Transverse colon (tissue), 4 donors: ENCODE results near the gene HDDC2. TPM values are rescaled to one million over a fixed set of nuclear protein-coding genes. Genes with fewer than 3 reads are reported as not detected.

Source experiments
- DNase-seq: peaks from one replicate; pipeline ENCODE4 v3.0.0-alpha.2; 2019
- H3K27ac ChIP-seq, 4 donors: fragments of 200-600 bp; sonication (generic); 2 replicates each; pipeline ENCODE4 v1.5.1; 2016 to 2018; ENCODE audit warnings: inconsistent platforms in 4 of 4
- H3K27me3 ChIP-seq: fragments of 200-600 bp; sonication (generic); 2 replicates; pipeline ENCODE4 v1.5.1; 2017; ENCODE audit warnings: inconsistent platforms
- H3K36me3 ChIP-seq, 4 donors: fragments of 200-600 bp; sonication (generic); 2 replicates each; pipeline ENCODE4 v1.5.1; 2017 to 2019; ENCODE audit warnings: inconsistent platforms in 4 of 4
- H3K4me1 ChIP-seq, 4 donors: fragments of 200-600 bp; sonication (generic); 2 replicates each; pipeline ENCODE4 v1.5.1; 2017 to 2020; ENCODE audit warnings: inconsistent platforms in 4 of 4
- H3K4me3 ChIP-seq, 4 donors: fragments of 200-600 bp; sonication (generic); 1 replicate in 1 of 4; 2 replicates in 3 of 4; pipeline versions ENCODE4 v1.5.1 to v1.6.1; 2017 to 2019; ENCODE audit warnings: inconsistent platforms in 4 of 4
- H3K9me3 ChIP-seq, 2 donors: fragments of 200-600 bp; sonication (generic); 2 replicates each; pipeline ENCODE4 v1.5.1; 2017 to 2019; ENCODE audit warnings: inconsistent platforms in 2 of 2
- CTCF ChIP-seq, 5 experiments: fragments of 200-600 bp in 3 of 5; fragments of 450-650 bp in 2 of 5; sonication (generic) in 3 of 5; IDR thresholded peaks; 1 replicate in 2 of 5; 2 replicates in 3 of 5; pipeline ENCODE4 v1.5.1; 2016 to 2017; ENCODE audit warnings: antibody characterized with exemption in 5 of 5, inconsistent platforms in 3 of 5, mild to moderate bottlenecking in 2 of 5, moderate library complexity in 1 of 5
- EP300 ChIP-seq: sonication (generic); formaldehyde crosslinking; IDR thresholded peaks from one replicate; pipeline ENCODE4 v1.6.1; 2017; ENCODE audit warnings: antibody characterized with exemption, low read depth
- POLR2A ChIP-seq: fragments of 450-650 bp; IDR thresholded peaks from one replicate; pipeline ENCODE4 v1.6.1; 2016; ENCODE audit warnings: antibody characterized with exemption, mild to moderate bottlenecking, moderate library complexity
- POLR2AphosphoS5 ChIP-seq, 3 donors: sonication (generic); formaldehyde crosslinking; IDR thresholded peaks; one replicate each; pipeline ENCODE4 v1.6.1; 2016; ENCODE audit warnings: antibody characterized with exemption in 3 of 3
- WGBS, 2 donors: methylation state at CpG; one replicate each; pipeline ENCODE4 v1.1.5; 2018; ENCODE audit warnings: low coverage in 1 of 2; 5-methylcytosine and 5-hydroxymethylcytosine counted together
- in situ Hi-C, 4 donors: fragments of 200-750 bp; cut with MboI; loops; one replicate each; pipeline versions ENCODE4 v1.15.0 to v1.15.1; 2017; ENCODE audit warnings: low sequenced_read_pairs in 3 of 4, low pct_ligation_motif_present in 1 of 4, low pct_unique_long_range_greater_than_20kb in 1 of 4
- intact Hi-C: fragments of 100-400 bp; cut with DNase I; formaldehyde crosslinking; loops from one replicate; pipeline ENCODE4 v1.15.1; 2023; ENCODE audit warnings: low total_unique reads
- total RNA-seq, 4 donors: library from RNA; depleted of rRNA; stranded (reverse); fragments of >200 nt; gene quantifications; one replicate each; pipeline ENCODE4 v1.1.0, GENCODE V29; 2016

The HDDC2 gene
- total RNA-seq, 4 donors from 2014 or later = 7.2 to 42.4 (median 25.7) TPM

DNA sequence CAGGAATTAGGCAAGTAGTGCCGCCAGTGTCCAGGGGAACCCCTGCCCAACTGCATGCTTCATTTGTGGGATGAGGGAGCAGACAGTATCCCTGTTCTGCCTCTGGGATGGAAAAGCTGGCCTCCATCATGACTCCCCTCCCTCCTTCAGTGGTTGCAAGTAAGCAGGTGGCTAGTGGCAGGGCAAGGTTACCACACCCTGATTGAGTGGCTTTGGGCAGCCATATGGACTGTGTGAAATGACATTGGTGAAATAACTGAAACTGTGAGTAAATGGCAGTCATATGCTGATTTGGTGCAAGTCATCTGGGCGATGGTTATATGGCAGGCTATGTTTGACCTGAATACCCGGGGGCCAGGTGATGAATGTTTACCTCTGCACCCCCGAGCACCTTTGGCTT lies 33.0 kb downstream of the HDDC2 start:
- in situ Hi-C loops (no loop called here), intact Hi-C loops (no loop called here)
- no peak overlapping the region for H3K4me3 ChIP-seq
- 64 to 89% methylated on average over 2 to 4 of the region's 4 CpGs for WGBS, 2 donors
- H3K4me1 ChIP-seq = no peaks in the 10 kb centered on the region
- TF ChIP-seq EP300 = no peak
- no peak overlapping the region for H3K27ac ChIP-seq
- H3K36me3 ChIP-seq = no peaks in the 10 kb centered on the region
- no peaks in the 10 kb centered on the region for H3K9me3 ChIP-seq
- H3K27me3 ChIP-seq = no peaks in the 10 kb centered on the region
- no peak for DNase-seq

DNA sequence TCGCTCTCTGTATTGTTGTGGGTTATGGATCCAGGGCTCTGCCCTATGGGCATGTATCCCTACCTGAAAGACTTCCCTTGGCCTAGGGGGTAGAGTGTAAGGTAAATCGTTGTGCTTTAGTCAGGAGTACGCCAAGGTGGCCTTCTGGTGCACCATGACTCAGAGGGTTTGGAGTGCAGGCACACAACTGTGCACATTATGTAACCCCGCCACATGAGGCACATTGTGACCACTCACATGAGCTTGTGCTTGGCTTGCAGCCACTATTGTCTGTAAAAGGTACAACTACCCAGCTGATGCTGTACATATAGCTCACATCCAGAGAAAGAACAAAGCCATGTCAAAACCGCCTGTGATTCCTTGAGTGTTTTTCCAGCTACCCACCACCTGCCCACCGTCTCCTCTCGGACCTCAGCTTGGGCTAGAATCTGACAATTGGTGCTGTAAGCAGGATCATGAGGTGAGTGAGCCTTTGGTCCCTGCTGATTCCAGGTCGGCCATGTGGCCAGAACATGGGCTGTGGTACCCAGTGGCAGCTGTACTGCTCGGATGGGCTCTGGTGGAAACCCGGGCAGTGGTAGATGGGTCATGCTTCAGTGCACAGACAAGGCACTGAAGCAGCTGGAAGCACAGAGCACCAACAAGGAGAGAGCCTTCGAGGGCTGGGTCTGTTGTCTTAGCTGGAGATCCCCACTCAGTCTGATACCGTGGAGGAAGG lies 33.8 kb downstream of the HDDC2 start:
- TF ChIP-seq CTCF (IDR thresholded peaks at IDR 0.05) = no peak
- TF ChIP-seq EP300 = no peak
- no peak for TF ChIP-seq POLR2A
- no peak for TF ChIP-seq POLR2AphosphoS5 (IDR thresholded peaks at IDR 0.05)
- no peaks in the 10 kb centered on the region for H3K27me3 ChIP-seq
- H3K36me3 ChIP-seq = no peaks in the 10 kb centered on the region
- intact Hi-C loops = no loop called here
- in situ Hi-C loops = no loop called here
- WGBS, 2 donors = 97% methylated on average over 11 of the region's 12 CpGs; no CpG with 5 or more reads in 1 of the 2 donors
- no peak overlapping the region for H3K4me3 ChIP-seq
- no peak overlapping the region for H3K27ac ChIP-seq
- DNase-seq = no peak
- no peaks in the 10 kb centered on the region for H3K4me1 ChIP-seq
- no peaks in the 10 kb centered on the region for H3K9me3 ChIP-seq

DNA sequence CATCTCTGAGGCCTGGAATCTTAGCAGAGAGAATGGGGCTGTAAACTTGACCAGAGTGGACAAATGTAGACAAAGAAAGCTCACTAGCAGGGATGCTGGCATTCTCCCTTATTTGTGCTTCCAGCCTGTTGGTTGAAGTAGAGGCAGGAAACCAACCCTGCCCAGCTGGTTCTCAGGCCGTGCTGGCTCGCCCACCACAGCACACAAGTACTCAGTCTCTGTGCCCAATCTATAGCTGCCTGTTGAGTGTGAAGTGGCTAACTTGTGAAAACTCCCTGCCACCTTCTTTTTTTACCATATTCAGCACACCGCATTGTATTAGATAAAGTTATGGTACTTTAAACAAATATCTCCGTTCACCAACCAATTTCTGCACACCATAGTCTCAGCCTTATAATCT lies 37.3 kb downstream of the HDDC2 start:
- H3K4me1 ChIP-seq = no peaks in the 10 kb centered on the region
- H3K9me3 ChIP-seq = no peaks in the 10 kb centered on the region
- in situ Hi-C loops = no loop called here
- H3K27ac ChIP-seq = no peak overlapping the region
- no peak for DNase-seq
- WGBS, 2 donors = 64 to 69% methylated on average over 2 to 4 of the region's 4 CpGs
- TF ChIP-seq EP300 = no peak
- no peak for TF ChIP-seq POLR2A
- TF ChIP-seq POLR2AphosphoS5 (IDR thresholded peaks at IDR 0.05) = no peak
- no peak for TF ChIP-seq CTCF (IDR thresholded peaks at IDR 0.05)
- H3K27me3 ChIP-seq = no peaks in the 10 kb centered on the region
- H3K4me3 ChIP-seq = no peak overlapping the region
- intact Hi-C loops = no loop called here
- no peaks in the 10 kb centered on the region for H3K36me3 ChIP-seq

DNA sequence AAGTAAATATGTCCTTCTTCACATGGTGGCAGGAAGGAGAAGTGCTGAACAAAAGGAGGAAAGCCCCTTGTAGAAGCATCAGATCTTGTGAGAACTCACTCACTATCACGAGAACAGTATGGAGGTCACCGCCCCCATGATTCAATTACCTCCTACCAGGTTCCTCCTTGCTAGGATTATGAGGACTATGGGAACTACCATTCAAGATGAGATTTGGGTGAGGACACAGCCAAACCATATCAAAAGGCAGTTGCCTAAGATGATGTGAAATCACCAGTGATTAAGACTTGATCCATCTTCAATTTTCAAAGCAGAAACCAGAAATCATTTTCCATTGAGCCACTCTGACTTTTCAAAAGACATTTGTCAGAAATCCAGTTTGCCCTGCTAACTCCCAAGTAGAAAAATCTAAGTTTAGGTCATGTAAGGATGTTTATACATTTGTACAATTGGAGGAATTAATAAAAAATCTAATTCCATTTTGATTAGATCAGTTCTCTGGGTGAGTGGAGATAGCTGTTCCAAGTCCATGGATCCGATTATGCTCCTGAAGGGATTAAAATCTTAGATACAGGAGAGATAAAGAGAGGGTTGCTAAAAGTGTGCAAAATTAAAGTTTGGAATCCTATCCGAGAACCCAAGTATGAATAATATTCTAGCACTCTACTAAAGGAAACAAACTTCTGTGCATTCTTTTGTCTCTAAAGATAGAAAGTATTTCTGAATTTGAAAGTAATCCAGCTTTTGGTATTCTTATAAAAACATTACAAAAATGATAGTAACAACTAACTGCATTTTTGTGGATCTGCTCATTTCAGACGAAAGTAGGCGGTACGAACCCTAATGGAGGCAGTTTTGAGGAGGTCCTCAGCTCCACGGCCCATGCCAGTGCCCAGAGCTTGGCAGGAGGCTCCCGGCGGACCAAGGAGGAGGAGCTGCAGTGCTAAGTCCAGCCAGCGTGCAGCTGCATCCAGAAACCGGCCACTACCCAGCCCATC lies 39.5 kb downstream of the HDDC2 start:
- Histone ChIP-seq H3K9me3 (no peaks in the 10 kb centered on the region), H3K27me3 (no peaks in the 10 kb centered on the region), H3K36me3 (no peaks in the 10 kb centered on the region), H3K27ac (no peak overlapping the region), H3K4me3 (no peak overlapping the region), H3K4me1 (no peaks in the 10 kb centered on the region)
- DNase-seq = no peak
- 71 to 83% methylated on average over 5 to 12 of the region's 12 CpGs for WGBS, 2 donors
- intact Hi-C loops = no loop called here
- TF ChIP-seq EP300 = no peak
- no peak for TF ChIP-seq POLR2AphosphoS5 (IDR thresholded peaks at IDR 0.05)
- TF ChIP-seq POLR2A = no peak
- TF ChIP-seq CTCF (IDR thresholded peaks at IDR 0.05) = no peak
- in situ Hi-C loops = no loop called here
